Measurements from ENCODE around the gene ATG5. TPM values are rescaled to one million over a fixed set of nuclear protein-coding genes. Genes with fewer than 3 reads are reported as not detected.

The ATG5 gene
- total RNA-seq (26.3 and 34.0 TPM in 2 replicates), polyA plus RNA-seq (13.6 and 17.8 TPM in 2 replicates), polyA minus RNA-seq (18.0 and 19.5 TPM in 2 replicates)
- 46.4 TPM for total RNA-seq (2013)

DNA sequence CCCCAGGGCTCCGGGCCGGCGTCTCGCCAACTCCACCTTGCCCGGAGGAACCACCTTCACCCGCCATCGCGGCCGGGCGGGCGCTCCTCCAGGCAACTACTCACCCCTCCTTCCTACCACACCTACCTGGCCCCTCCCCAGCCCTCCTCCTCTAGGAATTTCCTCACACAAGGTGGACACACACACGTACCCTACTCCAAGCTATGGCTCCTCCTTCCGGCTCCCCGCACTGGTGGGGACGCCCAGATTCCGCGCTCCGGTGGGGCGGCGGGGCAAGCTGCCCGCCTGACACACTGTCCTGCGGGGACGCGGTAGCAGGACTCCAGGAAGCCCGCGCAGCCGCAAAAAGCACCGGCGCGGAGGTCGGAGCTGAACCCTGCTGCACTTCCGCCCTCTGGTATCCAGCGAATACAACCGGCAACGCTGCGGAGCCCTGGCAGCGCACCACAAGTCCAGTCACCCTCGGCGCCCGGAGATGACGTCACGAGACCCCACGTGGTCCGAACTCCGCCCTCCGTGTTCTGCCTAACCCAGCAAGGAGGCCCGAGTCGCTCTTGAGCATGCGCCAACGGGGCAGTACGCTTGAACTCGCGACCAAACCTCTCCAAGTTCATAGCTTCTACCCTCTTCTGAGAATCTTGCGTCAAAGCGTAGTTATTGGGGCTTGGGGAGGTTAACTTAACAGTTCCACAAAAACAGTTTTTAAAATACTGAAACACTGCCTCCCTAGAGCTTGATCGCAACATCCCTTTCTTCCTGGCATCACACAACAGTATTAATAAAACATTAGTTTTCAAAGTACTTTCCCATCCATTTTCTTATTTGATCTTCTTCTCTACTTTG lies at the start of gene ATG5:
ATG5 (minus strand) TSS at position 425 of the 843 bp plus-strand sequence. CDS start 9,552 bp downstream, outside the sequence.
- Histone ChIP-seq H3K4me3 (ENCODE audit: control extremely low read depth in 1 of 5, extremely low read depth in 1 of 5, insufficient read depth in 1 of 5, low read depth in 2 of 5, low read length in 4 of 5) (peak within 1 kb of the TSS; percentile 87 to 99 (median 94)), H3K36me3 (replicated peaks in 1 of 2; ENCODE audit: control extremely low read depth in 1 of 2, control insufficient read depth in 1 of 2, extremely low read depth in 1 of 2, insufficient read depth in 2 of 2, low read length in 1 of 2) (no peaks in the 10 kb centered on the region), H2AFZ (ENCODE audit: insufficient read depth, low read depth, low read length, poor library complexity, severe bottlenecking) (peak within 1 kb of the TSS; percentile 94), H3K79me2 (ENCODE audit: control insufficient read depth, insufficient read depth, low read length) (peaks cover 52% of the 10 kb centered on the region), H3K27ac (ENCODE audit: low read length in 2 of 2) (peak within 1 kb of the TSS; percentile 89 to 91), H4K20me1 (ENCODE audit: control insufficient read depth, insufficient read depth, low read length, poor library complexity, severe bottlenecking) (peaks cover 20% of the 10 kb centered on the region), H3K9me3 (ENCODE audit: control extremely low read depth in 1 of 3, control insufficient read depth in 2 of 3, insufficient read depth in 1 of 3, low read length in 2 of 3) (no peaks in the 10 kb centered on the region), H3K4me1 (ENCODE audit: control insufficient read depth in 2 of 2, insufficient read depth in 2 of 2, low read length in 2 of 2) (peaks cover 16 to 20% of the 10 kb centered on the region in 2 donors), H3K9ac (ENCODE audit: low read length) (peak within 1 kb of the TSS; percentile 86), H3K27me3 (replicated peaks in 1 of 4; ENCODE audit: control extremely low read depth in 1 of 4, control insufficient read depth in 3 of 4, insufficient read depth in 4 of 4, low read length in 3 of 4) (peaks cover 0 to 6% (median 4%) of the 10 kb centered on the region in 4 experiments), H3K4me2 (replicated peaks; ENCODE audit: low read depth, low read length, poor library complexity, severe bottlenecking) (peak within 1 kb of the TSS; percentile 78)
- intact Hi-C loops (cut with micrococcal nuclease), result loop anchor here (1.0 to 10.0 kb wide), 7 partner anchors 185 to 1632 kb away; partner anchors contain the start of genes BEND3, MTRES1, QRSL1 and RTN4IP1
- ChIA-PET CTCF (interaction anchor here (0.8 to 1.4 kb wide), 3 partner anchors 9 to 1134 kb away, joined by 3 to 5 read pairs (median 4); partner anchors contain the start of gene PDSS2), POLR2A (interaction anchor here (0.7 to 1.0 kb wide), 2 partner anchors 227 to 332 kb away, joined by 3 to 4 read pairs; no protein-coding TSS in a partner anchor)
- peaks cover 44% of the 10 kb centered on the region for H3K4me1 Mint-ChIP-seq
- 2% methylated on average over 52 of the region's 56 CpGs for WGBS (ENCODE audit: insufficient coverage)
- peaks cover 27% of the 10 kb centered on the region for H3K27me3 Mint-ChIP-seq
- DNase-seq (peak; percentile 99), ATAC-seq (ENCODE audit: low read depth) (peak; percentile 92)
- H3K4me3 Mint-ChIP-seq, result peak within 1 kb of the TSS; percentile 100
- no peak for TF ChIP-seq EZH2 (IDR thresholded peaks at IDR 0.05; ENCODE audit: borderline replicate concordance, insufficient read depth, low read depth, low read length, poor library complexity, severe bottlenecking)
- TF ChIP-seq, protein P1, sequence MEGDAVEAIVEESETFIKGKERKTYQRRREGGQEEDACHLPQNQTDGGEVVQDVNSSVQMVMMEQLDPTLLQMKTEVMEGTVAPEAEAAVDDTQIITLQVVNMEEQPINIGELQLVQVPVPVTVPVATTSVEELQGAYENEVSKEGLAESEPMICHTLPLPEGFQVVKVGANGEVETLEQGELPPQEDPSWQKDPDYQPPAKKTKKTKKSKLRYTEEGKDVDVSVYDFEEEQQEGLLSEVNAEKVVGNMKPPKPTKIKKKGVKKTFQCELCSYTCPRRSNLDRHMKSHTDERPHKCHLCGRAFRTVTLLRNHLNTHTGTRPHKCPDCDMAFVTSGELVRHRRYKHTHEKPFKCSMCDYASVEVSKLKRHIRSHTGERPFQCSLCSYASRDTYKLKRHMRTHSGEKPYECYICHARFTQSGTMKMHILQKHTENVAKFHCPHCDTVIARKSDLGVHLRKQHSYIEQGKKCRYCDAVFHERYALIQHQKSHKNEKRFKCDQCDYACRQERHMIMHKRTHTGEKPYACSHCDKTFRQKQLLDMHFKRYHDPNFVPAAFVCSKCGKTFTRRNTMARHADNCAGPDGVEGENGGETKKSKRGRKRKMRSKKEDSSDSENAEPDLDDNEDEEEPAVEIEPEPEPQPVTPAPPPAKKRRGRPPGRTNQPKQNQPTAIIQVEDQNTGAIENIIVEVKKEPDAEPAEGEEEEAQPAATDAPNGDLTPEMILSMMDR (IDR thresholded peaks at IDR 0.05), result no peak
- H3K27ac Mint-ChIP-seq, result peak within 1 kb of the TSS; percentile 98
- no peaks in the 10 kb centered on the region for H3K9me3 Mint-ChIP-seq (ENCODE audit: insufficient read depth)

Data from B cell (primary cell).